SK-N-SH (cell line): Measurements from ENCODE around the gene ABLIM1.

Experiments used
- CHD2 ChIP-seq: fragments of 150-350 bp; IDR thresholded peaks from 2 replicates; pipeline ENCODE4 v1.6.1; 2018; ENCODE audit warnings: low read length; ENCODE audit not compliant: partially characterized antibody
- EZH2phosphoT487 ChIP-seq: fragments of 200-600 bp; sonication (generic); IDR thresholded peaks from 2 replicates; pipeline ENCODE4 v1.6.1; 2017; ENCODE audit warnings: low read depth, mixed run types, mild to moderate bottlenecking, antibody characterized with exemption, moderate library complexity, borderline replicate concordance
- POLR2AphosphoS5 ChIP-seq: IDR thresholded peaks from 2 replicates; pipeline ENCODE4 v1.6.1; 2012; ENCODE audit warnings: low read depth, low read length
- RFX5 ChIP-seq: IDR thresholded peaks from 2 replicates; pipeline ENCODE4 v1.6.1; 2012; ENCODE audit warnings: mild to moderate bottlenecking, improper control_type of control experiment, low read length
- SIN3A ChIP-seq: IDR thresholded peaks from 2 replicates; pipeline ENCODE4 v1.6.1; 2012; ENCODE audit warnings: low read depth, mild to moderate bottlenecking, low read length, moderate library complexity, borderline replicate concordance
- SMC3 ChIP-seq: IDR thresholded peaks from 2 replicates; pipeline ENCODE4 v1.6.1; 2012; ENCODE audit warnings: low read depth, low read length, improper control_type of control experiment
- TF ChIP-seq, protein P1 (sequence below): fragments of 150-350 bp; IDR thresholded peaks from 2 replicates; pipeline ENCODE4 v1.6.1; 2017; ENCODE audit warnings: antibody characterized with exemption, low read length, low read depth, borderline replicate concordance
- TF ChIP-seq, protein P2 (sequence below): IDR thresholded peaks from 2 replicates; pipeline ENCODE4 v1.4.0; 2012; ENCODE audit warnings: low read depth
- TF ChIP-seq, protein P3 (sequence below): IDR thresholded peaks from 2 replicates; pipeline ENCODE4 v1.4.0; 2012; ENCODE audit warnings: low read depth, borderline replicate concordance
- TF ChIP-seq, protein P4 (sequence below): fragments of 200-600 bp; sonication (generic); IDR thresholded peaks from 2 replicates; pipeline ENCODE4 v1.6.1; 2017; ENCODE audit warnings: antibody characterized with exemption, mild to moderate bottlenecking, moderate library complexity
- TF ChIP-seq, protein P5 (sequence below): IDR thresholded peaks from 2 replicates; pipeline ENCODE4 v1.6.1; 2012; ENCODE audit warnings: mild to moderate bottlenecking, low read depth, low read length, moderate library complexity
- TF ChIP-seq, protein P6 (sequence below): IDR thresholded peaks from 2 replicates; pipeline ENCODE4 v1.4.0; 2012; ENCODE audit warnings: low read depth, borderline replicate concordance

DNA sequence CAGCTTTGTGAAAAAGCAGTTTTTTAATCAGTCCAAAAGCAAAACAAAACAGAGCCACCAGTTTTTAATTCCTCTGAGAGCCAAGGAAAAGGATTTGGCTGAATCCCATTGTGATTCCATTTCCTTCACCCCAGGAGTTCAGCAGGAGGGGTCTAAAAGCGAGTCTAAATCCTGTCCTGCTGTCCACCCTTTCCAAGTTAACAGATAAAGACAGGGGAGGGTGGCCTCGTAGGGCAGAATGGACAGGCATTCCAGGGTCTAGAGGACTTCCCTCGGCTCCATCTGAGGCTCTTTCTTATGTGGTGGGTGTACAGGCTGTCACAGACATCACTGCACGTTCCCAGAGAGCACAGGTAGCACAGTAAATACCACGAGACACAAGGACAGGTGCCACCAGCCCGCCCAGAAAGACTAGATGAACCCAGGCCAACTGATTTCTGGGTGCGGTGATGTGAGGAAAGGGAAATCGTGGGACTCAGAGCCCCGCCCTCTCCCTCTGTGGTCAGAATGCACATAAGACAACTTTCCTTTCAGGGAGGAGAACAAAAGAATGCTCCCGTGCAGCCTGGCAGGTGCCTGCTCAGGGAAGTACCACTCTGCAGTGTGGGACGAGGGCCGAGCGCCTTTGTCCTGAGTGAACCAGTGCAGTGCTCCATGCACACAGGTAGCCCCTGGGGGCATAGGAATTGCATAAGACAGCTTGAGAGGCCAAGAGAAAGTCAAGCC lies 119.7 kb downstream of the ABLIM1 start:
- TF ChIP-seq, protein P1, sequence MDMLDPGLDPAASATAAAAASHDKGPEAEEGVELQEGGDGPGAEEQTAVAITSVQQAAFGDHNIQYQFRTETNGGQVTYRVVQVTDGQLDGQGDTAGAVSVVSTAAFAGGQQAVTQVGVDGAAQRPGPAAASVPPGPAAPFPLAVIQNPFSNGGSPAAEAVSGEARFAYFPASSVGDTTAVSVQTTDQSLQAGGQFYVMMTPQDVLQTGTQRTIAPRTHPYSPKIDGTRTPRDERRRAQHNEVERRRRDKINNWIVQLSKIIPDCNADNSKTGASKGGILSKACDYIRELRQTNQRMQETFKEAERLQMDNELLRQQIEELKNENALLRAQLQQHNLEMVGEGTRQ: no peak
- TF ChIP-seq, protein P2, sequence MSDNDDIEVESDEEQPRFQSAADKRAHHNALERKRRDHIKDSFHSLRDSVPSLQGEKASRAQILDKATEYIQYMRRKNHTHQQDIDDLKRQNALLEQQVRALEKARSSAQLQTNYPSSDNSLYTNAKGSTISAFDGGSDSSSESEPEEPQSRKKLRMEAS: no peak
- TF ChIP-seq, protein P3, sequence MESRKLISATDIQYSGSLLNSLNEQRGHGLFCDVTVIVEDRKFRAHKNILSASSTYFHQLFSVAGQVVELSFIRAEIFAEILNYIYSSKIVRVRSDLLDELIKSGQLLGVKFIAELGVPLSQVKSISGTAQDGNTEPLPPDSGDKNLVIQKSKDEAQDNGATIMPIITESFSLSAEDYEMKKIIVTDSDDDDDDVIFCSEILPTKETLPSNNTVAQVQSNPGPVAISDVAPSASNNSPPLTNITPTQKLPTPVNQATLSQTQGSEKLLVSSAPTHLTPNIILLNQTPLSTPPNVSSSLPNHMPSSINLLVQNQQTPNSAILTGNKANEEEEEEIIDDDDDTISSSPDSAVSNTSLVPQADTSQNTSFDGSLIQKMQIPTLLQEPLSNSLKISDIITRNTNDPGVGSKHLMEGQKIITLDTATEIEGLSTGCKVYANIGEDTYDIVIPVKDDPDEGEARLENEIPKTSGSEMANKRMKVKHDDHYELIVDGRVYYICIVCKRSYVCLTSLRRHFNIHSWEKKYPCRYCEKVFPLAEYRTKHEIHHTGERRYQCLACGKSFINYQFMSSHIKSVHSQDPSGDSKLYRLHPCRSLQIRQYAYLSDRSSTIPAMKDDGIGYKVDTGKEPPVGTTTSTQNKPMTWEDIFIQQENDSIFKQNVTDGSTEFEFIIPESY: no peak
- TF ChIP-seq, protein P4, sequence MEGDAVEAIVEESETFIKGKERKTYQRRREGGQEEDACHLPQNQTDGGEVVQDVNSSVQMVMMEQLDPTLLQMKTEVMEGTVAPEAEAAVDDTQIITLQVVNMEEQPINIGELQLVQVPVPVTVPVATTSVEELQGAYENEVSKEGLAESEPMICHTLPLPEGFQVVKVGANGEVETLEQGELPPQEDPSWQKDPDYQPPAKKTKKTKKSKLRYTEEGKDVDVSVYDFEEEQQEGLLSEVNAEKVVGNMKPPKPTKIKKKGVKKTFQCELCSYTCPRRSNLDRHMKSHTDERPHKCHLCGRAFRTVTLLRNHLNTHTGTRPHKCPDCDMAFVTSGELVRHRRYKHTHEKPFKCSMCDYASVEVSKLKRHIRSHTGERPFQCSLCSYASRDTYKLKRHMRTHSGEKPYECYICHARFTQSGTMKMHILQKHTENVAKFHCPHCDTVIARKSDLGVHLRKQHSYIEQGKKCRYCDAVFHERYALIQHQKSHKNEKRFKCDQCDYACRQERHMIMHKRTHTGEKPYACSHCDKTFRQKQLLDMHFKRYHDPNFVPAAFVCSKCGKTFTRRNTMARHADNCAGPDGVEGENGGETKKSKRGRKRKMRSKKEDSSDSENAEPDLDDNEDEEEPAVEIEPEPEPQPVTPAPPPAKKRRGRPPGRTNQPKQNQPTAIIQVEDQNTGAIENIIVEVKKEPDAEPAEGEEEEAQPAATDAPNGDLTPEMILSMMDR: no peak
- TF ChIP-seq POLR2AphosphoS5 (no peak), EZH2phosphoT487 (no peak), SMC3 (no peak), CHD2 (no peak), RFX5 (no peak), SIN3A (no peak)
- TF ChIP-seq, protein P5, sequence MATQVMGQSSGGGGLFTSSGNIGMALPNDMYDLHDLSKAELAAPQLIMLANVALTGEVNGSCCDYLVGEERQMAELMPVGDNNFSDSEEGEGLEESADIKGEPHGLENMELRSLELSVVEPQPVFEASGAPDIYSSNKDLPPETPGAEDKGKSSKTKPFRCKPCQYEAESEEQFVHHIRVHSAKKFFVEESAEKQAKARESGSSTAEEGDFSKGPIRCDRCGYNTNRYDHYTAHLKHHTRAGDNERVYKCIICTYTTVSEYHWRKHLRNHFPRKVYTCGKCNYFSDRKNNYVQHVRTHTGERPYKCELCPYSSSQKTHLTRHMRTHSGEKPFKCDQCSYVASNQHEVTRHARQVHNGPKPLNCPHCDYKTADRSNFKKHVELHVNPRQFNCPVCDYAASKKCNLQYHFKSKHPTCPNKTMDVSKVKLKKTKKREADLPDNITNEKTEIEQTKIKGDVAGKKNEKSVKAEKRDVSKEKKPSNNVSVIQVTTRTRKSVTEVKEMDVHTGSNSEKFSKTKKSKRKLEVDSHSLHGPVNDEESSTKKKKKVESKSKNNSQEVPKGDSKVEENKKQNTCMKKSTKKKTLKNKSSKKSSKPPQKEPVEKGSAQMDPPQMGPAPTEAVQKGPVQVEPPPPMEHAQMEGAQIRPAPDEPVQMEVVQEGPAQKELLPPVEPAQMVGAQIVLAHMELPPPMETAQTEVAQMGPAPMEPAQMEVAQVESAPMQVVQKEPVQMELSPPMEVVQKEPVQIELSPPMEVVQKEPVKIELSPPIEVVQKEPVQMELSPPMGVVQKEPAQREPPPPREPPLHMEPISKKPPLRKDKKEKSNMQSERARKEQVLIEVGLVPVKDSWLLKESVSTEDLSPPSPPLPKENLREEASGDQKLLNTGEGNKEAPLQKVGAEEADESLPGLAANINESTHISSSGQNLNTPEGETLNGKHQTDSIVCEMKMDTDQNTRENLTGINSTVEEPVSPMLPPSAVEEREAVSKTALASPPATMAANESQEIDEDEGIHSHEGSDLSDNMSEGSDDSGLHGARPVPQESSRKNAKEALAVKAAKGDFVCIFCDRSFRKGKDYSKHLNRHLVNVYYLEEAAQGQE: no peak
- TF ChIP-seq, protein P6, sequence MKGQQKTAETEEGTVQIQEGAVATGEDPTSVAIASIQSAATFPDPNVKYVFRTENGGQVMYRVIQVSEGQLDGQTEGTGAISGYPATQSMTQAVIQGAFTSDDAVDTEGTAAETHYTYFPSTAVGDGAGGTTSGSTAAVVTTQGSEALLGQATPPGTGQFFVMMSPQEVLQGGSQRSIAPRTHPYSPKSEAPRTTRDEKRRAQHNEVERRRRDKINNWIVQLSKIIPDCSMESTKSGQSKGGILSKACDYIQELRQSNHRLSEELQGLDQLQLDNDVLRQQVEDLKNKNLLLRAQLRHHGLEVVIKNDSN: no peak
